Small intestine (tissue), 7 donors: ENCODE data around the gene ALOX15. TPM values are rescaled to one million over a fixed set of nuclear protein-coding genes. Genes with fewer than 3 reads are reported as not detected.
"Not testable (repeated sequence)": the region's sequence is repeated elsewhere in the genome, so short reads cannot be mapped to it uniquely, and the experiment has no call there.

Source experiments
- DNase-seq, 2 donors: peaks; one replicate each; pipeline versions ENCODE4 v3.0.0 to v3.0.0-alpha.2; 2013
- FAIRE-seq: peaks from 2 replicates; lab custom pipeline; 2012; peaks lifted over from hg19 to GRCh38; lab: Jason Lieb, UNC
- H3K27ac ChIP-seq, 3 donors: one replicate each; pipeline ENCODE4 v1.5.1; 2013; ENCODE audit warnings: low read length in 2 of 3, mild to moderate bottlenecking in 2 of 3, control low read depth in 1 of 3, inconsistent platforms in 1 of 3, low read depth in 1 of 3, moderate library complexity in 1 of 3
- H3K27me3 ChIP-seq, 3 donors: one replicate each; pipeline ENCODE4 v1.6.1; 2013; ENCODE audit warnings: low read length in 3 of 3, inconsistent platforms in 1 of 3; ENCODE audit not compliant: control insufficient read depth in 3 of 3, insufficient read depth in 3 of 3
- H3K36me3 ChIP-seq, 3 donors: one replicate each; pipeline ENCODE4 v1.6.1; 2013; ENCODE audit warnings: low read length in 3 of 3, inconsistent platforms in 1 of 3, low read depth in 1 of 3, mild to moderate bottlenecking in 1 of 3, moderate library complexity in 1 of 3; ENCODE audit not compliant: control insufficient read depth in 3 of 3, insufficient read depth in 2 of 3
- H3K4me1 ChIP-seq, 3 donors: one replicate each; pipeline ENCODE4 v1.6.1; 2013; ENCODE audit warnings: low read length in 2 of 3, inconsistent platforms in 1 of 3, low read depth in 1 of 3, mild to moderate bottlenecking in 1 of 3, moderate library complexity in 1 of 3; ENCODE audit not compliant: control insufficient read depth in 3 of 3, insufficient read depth in 2 of 3
- H3K4me3 ChIP-seq, 3 donors: one replicate each; pipeline ENCODE4 v1.5.1; 2013; ENCODE audit warnings: low read length in 3 of 3, control low read depth in 1 of 3, inconsistent platforms in 1 of 3, low read depth in 1 of 3, mild to moderate bottlenecking in 1 of 3, moderate library complexity in 1 of 3
- H3K9me3 ChIP-seq, 2 donors: one replicate each; pipeline ENCODE4 v1.6.1; 2013; ENCODE audit warnings: low read depth in 1 of 2, low read length in 1 of 2; ENCODE audit not compliant: control insufficient read depth in 2 of 2, insufficient read depth in 1 of 2
- WGBS, 3 donors: extraction: QIAGEN DNeasy Blood & Tissue Kit; methylation state at CpG; one replicate each; pipeline ENCODE4 v1.1.7; 2013; 5-methylcytosine and 5-hydroxymethylcytosine counted together
- polyA plus RNA-seq, 4 donors: library from polyadenylated mRNA; stranded (reverse) in 3 of 4; unstranded in 1 of 4; fragments of 200-250 nt in 3 of 4; fragments of 120-200 nt in 1 of 4; gene quantifications; one replicate each; pipeline versions ENCODE4 v1.2.1 to v1.2.3, GENCODE V29; 2013
- donor health status: healthy with polysubstance abuse.
- donor health status: control.
- donor health status: control.
- donor health status: Bipolar disorder and iron deficiency.
- donor health status: healthy.

The ALOX15 gene
- polyA plus RNA-seq, 4 donors, result 0.15 to 0.49 (median 0.27) TPM; not detected in 1

- WGBS, 3 donors, result 84 to 90% (median 88%) methylated on average over 7 of the region's 7 CpGs
- Histone ChIP-seq H3K36me3 (peaks cover 0 to 56% (median 0%) of the 10 kb centered on the region in 3 donors), H3K4me3 (no peak overlapping the region), H3K27me3 (no peaks in the 10 kb centered on the region), H3K9me3 (no peaks in the 10 kb centered on the region), H3K27ac (no peak overlapping the region), H3K4me1 (peaks cover 0 to 18% (median 0%) of the 10 kb centered on the region in 3 donors)
- FAIRE-seq (no peak), DNase-seq (no peak)
These were observed 47.1 kb downstream of the ALOX15 start for GRCh38 chr17:4594406-4594805.

GRCh38 chr17:4593021-4593421, 48.5 kb downstream of the ALOX15 start:
- Histone ChIP-seq H3K27ac (no peak overlapping the region), H3K27me3 (no peaks in the 10 kb centered on the region), H3K4me1 (peaks cover 0 to 20% (median 0%) of the 10 kb centered on the region in 3 donors), H3K4me3 (no peak overlapping the region), H3K9me3 (no peaks in the 10 kb centered on the region), H3K36me3 (peaks cover 0 to 49% (median 0%) of the 10 kb centered on the region in 3 donors)
- no peak for FAIRE-seq
- DNase-seq, result no peak
- 83 to 87% (median 87%) methylated on average over 12 to 14 of the region's 14 CpGs for WGBS, 3 donors

DNA sequence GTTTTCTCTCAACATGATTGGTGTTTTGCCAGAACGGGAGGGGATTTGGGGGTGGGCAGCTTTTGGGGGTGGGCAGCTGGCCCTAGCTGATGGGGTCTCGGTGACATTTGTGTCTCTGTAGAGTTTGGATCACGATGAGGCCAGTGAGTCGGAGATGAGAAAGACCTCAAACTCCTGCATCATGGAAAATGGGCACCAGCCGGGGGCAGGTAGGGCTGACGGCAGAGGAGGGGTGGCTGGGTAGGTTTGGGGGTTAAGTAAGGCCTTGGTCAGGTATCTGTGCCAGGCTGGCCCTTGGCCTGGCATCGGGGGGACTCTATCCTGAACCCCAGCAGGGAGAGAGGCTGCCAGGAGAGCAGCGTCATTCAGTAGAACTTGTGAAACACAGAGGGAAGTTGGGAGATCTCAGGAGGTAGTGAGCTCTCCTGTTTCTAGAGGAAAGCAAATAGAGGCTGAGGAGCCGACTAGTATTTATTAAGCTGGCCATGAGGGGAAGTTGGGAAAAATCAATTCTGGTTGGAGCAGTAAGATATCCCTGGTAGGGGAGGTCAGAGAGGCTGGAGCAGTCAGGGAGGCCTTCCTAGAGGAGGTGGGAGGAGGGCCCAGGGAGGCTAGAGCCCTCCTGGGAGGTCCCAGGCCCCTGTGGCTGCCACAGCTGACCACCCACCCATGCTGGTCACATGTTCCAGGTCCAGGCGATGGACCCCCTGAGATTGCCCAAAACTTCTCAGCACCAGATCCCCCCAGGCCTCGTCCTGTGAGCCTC, 49.1 kb downstream of the ALOX15 start:
- FAIRE-seq (no peak), DNase-seq (no peak)
- H3K4me3 ChIP-seq, result no peak overlapping the region
- no peaks in the 10 kb centered on the region for H3K9me3 ChIP-seq
- H3K27ac ChIP-seq, result no peak overlapping the region
- H3K27me3 ChIP-seq, result no peaks in the 10 kb centered on the region
- 81 to 86% (median 83%) methylated on average over 11 of the region's 11 CpGs for WGBS, 3 donors
- peaks cover 0 to 26% (median 0%) of the 10 kb centered on the region in 3 donors for H3K4me1 ChIP-seq
- H3K36me3 ChIP-seq, result peaks cover 0 to 43% (median 0%) of the 10 kb centered on the region in 3 donors

GRCh38 chr17:4591529-4591928, 49.9 kb downstream of the ALOX15 start:
- no peak overlapping the region for H3K27ac ChIP-seq
- H3K4me3 ChIP-seq, result no peak overlapping the region
- FAIRE-seq, result no peak
- 53 to 69% (median 63%) methylated on average over 12 of the region's 12 CpGs for WGBS, 3 donors
- H3K4me1 ChIP-seq, result peaks cover 0 to 30% (median 0%) of the 10 kb centered on the region in 3 donors
- no peaks in the 10 kb centered on the region for H3K9me3 ChIP-seq
- H3K36me3 ChIP-seq, result peaks cover 0 to 34% (median 0%) of the 10 kb centered on the region in 3 donors
- DNase-seq, result no peak
- H3K27me3 ChIP-seq, result no peaks in the 10 kb centered on the region

GRCh38 chr17:4590981-4591453, 50.5 kb downstream of the ALOX15 start:
- FAIRE-seq (no peak), DNase-seq (no peak)
- WGBS, 3 donors, result 67 to 76% (median 67%) methylated on average over 10 of the region's 10 CpGs
- Histone ChIP-seq H3K4me1 (peaks cover 0 to 30% (median 0%) of the 10 kb centered on the region in 3 donors), H3K27me3 (peaks cover 0 to under 1% (median 0%) of the 10 kb centered on the region in 3 donors), H3K4me3 (no peak overlapping the region), H3K9me3 (no peaks in the 10 kb centered on the region), H3K27ac (no peak overlapping the region), H3K36me3 (peaks cover 0 to 30% (median 0%) of the 10 kb centered on the region in 3 donors)

GRCh38 chr17:4590042-4590441, 51.4 kb downstream of the ALOX15 start:
- FAIRE-seq, H3K27ac ChIP-seq, H3K4me3 ChIP-seq, H3K27me3 ChIP-seq, DNase-seq, H3K9me3 ChIP-seq: not testable (repeated sequence)
- WGBS, 3 donors, result 63 to 74% (median 72%) methylated on average over 8 to 11 of the region's 11 CpGs
- peaks cover 0 to 25% (median 0%) of the 10 kb centered on the region in 3 donors for H3K36me3 ChIP-seq
- peaks cover 0 to 35% (median 0%) of the 10 kb centered on the region in 3 donors for H3K4me1 ChIP-seq

DNA sequence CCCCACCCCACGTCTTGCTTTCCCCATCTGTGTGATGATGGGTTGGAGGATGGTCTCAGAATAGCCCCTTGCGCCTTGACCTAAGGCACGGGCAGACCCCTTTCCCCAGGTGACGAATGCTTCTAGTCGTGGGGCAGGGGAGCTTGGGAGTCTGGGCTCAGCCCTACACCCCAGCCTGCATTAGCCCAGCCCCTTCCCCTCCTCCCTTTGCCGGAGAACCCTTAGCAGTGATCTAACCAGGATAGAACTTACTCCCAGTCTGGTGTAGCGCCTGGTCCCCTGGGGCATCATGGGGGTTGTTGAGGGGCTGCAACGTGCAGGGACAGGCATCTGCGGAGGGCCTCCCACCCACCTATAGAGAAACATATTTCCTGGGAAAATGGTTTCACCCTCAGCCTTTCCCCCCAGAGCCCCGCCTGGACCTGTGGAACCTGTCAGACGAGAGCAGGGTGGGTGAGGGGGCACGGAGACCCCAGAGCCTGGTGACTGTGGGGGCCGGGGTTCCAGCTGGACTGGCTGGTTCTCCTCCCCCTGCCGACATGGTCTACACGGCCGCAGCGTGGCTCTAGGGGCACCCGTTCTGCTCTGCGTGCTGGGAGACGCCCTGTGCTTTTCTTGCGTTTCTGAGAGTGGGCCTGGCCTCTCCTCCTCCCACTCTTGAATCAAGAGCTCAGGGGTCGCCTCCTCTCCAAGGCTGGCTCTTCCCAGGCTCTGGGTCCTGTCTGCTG, 52.4 kb downstream of the ALOX15 start:
- peaks cover under 1 to 17% (median 5%) of the 10 kb centered on the region in 3 donors for H3K27me3 ChIP-seq
- DNase-seq (no peak), FAIRE-seq (no peak)
- no peak overlapping the region for H3K4me3 ChIP-seq
- 77 to 82% (median 80%) methylated on average over 21 to 22 of the region's 22 CpGs for WGBS, 3 donors
- H3K36me3 ChIP-seq, result peaks cover 0 to 18% (median 0%) of the 10 kb centered on the region in 3 donors
- peaks cover 0 to 32% (median 0%) of the 10 kb centered on the region in 3 donors for H3K4me1 ChIP-seq
- no peak overlapping the region for H3K27ac ChIP-seq
- H3K9me3 ChIP-seq, result no peaks in the 10 kb centered on the region

DNA sequence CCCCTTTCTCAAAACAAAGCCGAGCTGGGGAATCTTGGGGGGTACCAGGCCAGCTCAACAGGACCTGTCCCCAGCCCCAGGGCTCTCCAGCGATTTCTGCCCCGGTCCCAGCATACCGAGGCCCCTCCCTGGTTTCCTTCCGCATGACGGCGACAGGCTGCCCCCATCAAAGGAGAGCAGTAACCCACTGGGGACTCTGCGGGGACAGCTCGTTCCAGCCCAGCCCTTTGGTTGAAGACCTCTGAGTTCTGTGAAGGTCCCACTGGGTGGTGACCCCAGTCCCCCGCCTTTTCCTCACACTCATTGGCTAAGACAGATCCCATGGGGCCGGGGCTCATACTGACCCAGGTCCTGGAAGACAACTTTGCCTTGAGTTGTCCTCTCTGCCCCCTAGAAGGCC, 53.1 kb downstream of the ALOX15 start:
- Histone ChIP-seq H3K27ac (no peak overlapping the region), H3K4me3 (no peak overlapping the region)
- no peak for DNase-seq

More for the DNA sequence above, 53.1 kb downstream of the ALOX15 start:
- Histone ChIP-seq H3K9me3 (no peaks in the 10 kb centered on the region), H3K27me3 (peaks cover 2 to 17% (median 12%) of the 10 kb centered on the region in 3 donors), H3K36me3 (peaks cover 0 to 13% (median 0%) of the 10 kb centered on the region in 3 donors), H3K4me1 (peaks cover 0 to 39% (median 0%) of the 10 kb centered on the region in 3 donors)
- WGBS, 3 donors, result 75 to 91% (median 83%) methylated on average over 11 of the region's 11 CpGs
- no peak for FAIRE-seq
